ENCODE data around the gene STXBP6.
"Not testable (repeated sequence)": the region's sequence is repeated elsewhere in the genome, so short reads cannot be mapped to it uniquely, and the experiment has no call there.

The STXBP6 gene

GRCh38 chr14:24982472-24983155, 67.3 kb downstream of the STXBP6 start:
- ATAC-seq, result no peak

- no peak for ATAC-seq
These were observed 70.2 kb downstream of the STXBP6 start for GRCh38 chr14:24979725-24980239.

GRCh38 chr14:24978862-24979724, 70.9 kb downstream of the STXBP6 start:
- ATAC-seq, result no peak

- no peak for ATAC-seq
These were observed 73.3 kb downstream of the STXBP6 start for GRCh38 chr14:24976602-24977001.

GRCh38 chr14:24975393-24975792, 74.6 kb downstream of the STXBP6 start:
- no peak for ATAC-seq

GRCh38 chr14:24974591-24975374, 75.2 kb downstream of the STXBP6 start:
- no peak for ATAC-seq

- ATAC-seq, result no peak
These were observed 77.1 kb downstream of the STXBP6 start for GRCh38 chr14:24972844-24973243.

- ATAC-seq, result no peak
These were observed 78.7 kb downstream of the STXBP6 start for GRCh38 chr14:24971255-24971654.

- no peak for ATAC-seq
These were observed 83.4 kb downstream of the STXBP6 start for GRCh38 chr14:24966579-24966964.

GRCh38 chr14:24965934-24966578, 83.9 kb downstream of the STXBP6 start:
- no peak for ATAC-seq

- ATAC-seq, result no peak
These were observed 84.4 kb downstream of the STXBP6 start for GRCh38 chr14:24965578-24965933.

GRCh38 chr14:24964591-24964990, 85.4 kb downstream of the STXBP6 start:
- no peak for ATAC-seq

GRCh38 chr14:24964048-24964447, 85.9 kb downstream of the STXBP6 start:
- ATAC-seq, result no peak

GRCh38 chr14:24962118-24962517, 87.8 kb downstream of the STXBP6 start:
- not testable (repeated sequence) for ATAC-seq

- ATAC-seq, result no peak
These were observed 89.1 kb downstream of the STXBP6 start for GRCh38 chr14:24960816-24961215.

GRCh38 chr14:24959791-24960331, 90.1 kb downstream of the STXBP6 start:
- ATAC-seq, result no peak

- ATAC-seq, result no peak
These were observed 91.7 kb downstream of the STXBP6 start for GRCh38 chr14:24958271-24958670.

GRCh38 chr14:24957814-24958213, 92.1 kb downstream of the STXBP6 start:
- no peak for ATAC-seq

- ATAC-seq, result no peak
These were observed 93.8 kb downstream of the STXBP6 start for GRCh38 chr14:24956104-24956503.

- no peak for ATAC-seq
These were observed 95.3 kb downstream of the STXBP6 start for GRCh38 chr14:24954700-24955037.

- no peak for ATAC-seq
These were observed 95.8 kb downstream of the STXBP6 start for GRCh38 chr14:24954037-24954699.
